GM20431 (cell line): ENCODE results near the gene MICALL2.
"Not testable (repeated sequence)": the region's sequence is repeated elsewhere in the genome, so short reads cannot be mapped to it uniquely, and the experiment has no call there.

Source experiments
- in situ Hi-C: fragments of 300-500 bp; cut with MseI, MboI; formaldehyde crosslinking; loops from one replicate; pipeline ENCODE4 v1.15.0; 2020; ENCODE audit warnings: low sequenced_read_pairs; ENCODE audit not compliant: unreplicated experiment

Gene MICALL2

GRCh38 chr7:1450987-1451386, 8.3 kb downstream of the MICALL2 start:
- in situ Hi-C loops, result no loop called here

GRCh38 chr7:1450431-1450830, 8.8 kb downstream of the MICALL2 start:
- in situ Hi-C loops, result no loop called here

- in situ Hi-C loops, result no loop called here
These were observed 9.3 kb downstream of the MICALL2 start for GRCh38 chr7:1449951-1450350.

- in situ Hi-C loops, result no loop called here
These were observed 9.8 kb downstream of the MICALL2 start for GRCh38 chr7:1449501-1449900.

- in situ Hi-C loops, result no loop called here
These were observed 10.3 kb downstream of the MICALL2 start for GRCh38 chr7:1448958-1449357.

DNA sequence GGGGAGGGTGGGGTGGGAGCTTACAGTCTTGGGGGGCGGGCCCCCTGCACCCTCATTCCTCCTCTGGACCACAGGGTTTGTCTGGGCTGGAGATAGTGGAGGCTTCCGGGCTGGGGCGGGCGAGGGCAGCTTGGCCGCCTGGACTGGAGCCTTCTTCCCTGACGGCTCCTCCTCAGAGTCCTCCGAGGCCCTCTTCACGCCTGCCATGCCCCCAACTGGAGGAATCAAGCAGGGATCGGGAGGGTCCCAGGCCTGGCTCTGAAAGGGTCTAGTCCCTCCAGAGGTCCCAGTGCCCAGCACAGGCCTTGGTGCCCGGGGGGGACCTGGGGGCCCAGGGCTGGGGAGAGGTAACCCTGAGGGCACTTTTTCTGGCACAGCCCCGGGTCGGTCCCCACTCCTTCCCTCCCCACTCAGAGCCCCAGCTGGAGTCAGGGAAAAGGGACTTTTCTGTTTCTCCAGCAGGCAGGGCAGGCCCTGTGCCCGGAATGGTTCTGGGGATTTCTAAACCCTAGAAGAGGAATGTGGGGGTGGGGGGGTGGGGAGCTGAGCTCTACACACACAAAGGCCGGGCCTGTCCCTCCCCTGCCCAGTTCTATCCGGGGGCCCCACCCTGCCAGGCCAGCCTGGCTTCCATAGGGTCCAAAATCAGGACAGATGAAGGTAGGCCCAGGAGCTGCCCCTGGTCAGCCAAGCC, 11.6 kb downstream of the MICALL2 start:
- in situ Hi-C loops, result no loop called here

DNA sequence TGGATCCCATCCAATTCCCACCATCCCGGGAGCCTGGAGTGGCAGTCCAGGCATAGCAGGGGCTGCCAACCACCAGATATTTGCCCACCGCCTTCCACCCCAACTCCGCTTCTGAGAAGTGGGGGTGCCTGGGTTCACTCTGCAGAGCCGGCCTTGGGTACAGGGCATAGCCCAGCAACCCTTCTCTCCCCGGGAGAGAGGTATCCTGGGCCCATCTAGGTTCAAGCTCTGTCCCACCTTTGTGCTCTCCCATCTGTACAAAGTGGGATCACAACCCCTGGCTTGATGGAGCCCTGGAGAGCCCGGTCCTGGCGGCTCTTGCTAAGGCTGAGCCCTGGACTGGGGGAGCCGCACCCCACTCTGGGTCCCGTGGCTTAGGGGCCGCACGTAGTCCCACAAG, 12.2 kb downstream of the MICALL2 start:
- in situ Hi-C loops, result no loop called here

- in situ Hi-C loops, result no loop called here
These were observed 12.6 kb downstream of the MICALL2 start for GRCh38 chr7:1446620-1447032.

GRCh38 chr7:1446026-1446425, 13.2 kb downstream of the MICALL2 start:
- in situ Hi-C loops, result not testable (repeated sequence)

- in situ Hi-C loops, result no loop called here
These were observed 13.9 kb downstream of the MICALL2 start for GRCh38 chr7:1445341-1445740.

DNA sequence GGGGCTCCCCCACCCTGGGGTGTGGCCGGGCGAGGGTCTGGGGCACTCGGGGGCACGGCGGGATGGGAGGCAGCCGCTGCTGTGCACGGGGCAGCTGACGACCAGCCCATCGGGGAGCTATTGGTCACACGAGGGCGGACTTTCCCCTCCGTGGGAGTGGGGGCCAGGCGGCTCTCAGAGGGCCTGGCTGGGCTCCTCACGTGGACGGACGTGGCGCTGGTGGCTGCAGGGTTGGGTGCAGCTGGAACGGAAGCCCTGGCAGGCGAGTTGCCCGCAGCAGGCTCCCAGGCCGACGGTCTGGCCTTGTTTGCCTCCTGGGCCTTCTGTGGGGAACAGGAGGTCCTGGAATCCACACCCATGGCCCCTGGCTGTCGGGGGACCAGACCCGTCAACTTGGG, 14.3 kb downstream of the MICALL2 start:
- in situ Hi-C loops, result no loop called here

DNA sequence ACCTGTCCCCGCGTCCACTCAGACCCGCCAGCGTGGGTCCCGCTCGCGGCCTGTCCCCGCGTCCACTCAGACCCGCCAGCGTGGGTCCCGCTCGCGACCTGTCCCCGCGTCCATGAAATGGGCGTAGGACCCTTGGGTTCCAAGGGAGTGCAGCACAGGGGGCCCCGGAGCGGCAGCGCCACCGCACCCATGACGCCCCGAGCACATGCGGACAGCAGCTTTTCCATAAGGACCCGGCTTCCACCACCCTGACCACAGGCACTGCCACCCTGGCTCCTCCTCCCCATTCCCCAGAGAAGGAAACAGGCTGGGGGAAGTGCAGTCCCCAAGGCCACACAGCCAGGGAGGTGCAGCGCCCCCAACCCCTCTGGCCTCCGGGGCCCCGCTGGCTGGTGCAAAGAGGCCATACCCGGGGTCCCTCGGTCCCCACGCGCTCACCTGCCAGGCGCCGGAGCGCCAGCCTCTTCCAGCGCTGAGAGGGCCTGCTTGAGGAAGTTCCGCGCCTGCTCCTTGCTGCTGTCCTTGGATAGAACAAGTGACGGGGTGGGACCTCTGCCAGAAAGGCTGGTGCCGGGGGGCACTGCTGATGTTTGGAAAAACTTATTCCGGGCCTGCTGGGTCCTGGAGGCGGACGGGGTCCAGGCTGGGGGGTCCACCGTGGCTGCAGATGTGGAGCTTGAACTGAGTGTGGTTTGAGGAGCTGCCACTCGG, 14.9 kb downstream of the MICALL2 start:
- in situ Hi-C loops, result no loop called here

- in situ Hi-C loops, result not testable (repeated sequence)
These were observed 15.6 kb downstream of the MICALL2 start for GRCh38 chr7:1443587-1444200.

DNA sequence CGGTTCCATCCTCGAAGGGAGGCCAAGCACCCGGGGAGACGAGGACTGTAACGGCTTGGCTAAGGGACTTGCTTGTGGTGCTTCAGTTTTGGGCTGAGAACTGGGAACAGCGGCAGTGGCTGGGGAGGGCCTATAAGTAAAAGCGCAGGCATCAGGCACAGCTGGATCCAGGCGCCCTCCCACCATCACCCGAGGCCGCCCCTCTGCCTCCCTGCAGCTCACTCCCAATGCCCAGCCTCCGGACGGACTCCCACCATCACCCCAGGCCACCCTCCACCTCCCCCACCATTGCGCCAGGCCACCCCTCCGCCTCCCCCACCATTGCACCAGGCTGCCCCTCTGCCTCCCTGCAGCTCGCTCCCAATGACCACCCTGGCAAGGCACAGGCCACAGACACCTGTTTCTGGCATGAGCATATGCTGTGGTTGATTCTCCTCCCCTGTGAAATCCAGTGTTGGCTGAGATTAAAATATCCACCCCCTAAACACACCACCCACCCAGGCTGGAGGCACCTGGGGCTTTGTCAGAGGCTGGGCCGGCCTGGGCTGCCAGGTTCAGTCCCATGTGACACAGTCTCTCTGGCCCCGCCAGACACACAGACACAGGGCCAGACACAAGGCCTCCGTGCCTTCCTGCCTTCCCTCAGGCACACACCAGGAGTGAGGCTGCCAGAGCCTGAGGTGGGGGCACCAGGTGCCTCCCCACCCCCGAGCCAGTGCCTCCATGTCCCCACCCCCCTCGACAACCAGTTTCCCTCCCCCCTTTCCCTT, 16.7 kb downstream of the MICALL2 start:
- in situ Hi-C loops, result no loop called here

DNA sequence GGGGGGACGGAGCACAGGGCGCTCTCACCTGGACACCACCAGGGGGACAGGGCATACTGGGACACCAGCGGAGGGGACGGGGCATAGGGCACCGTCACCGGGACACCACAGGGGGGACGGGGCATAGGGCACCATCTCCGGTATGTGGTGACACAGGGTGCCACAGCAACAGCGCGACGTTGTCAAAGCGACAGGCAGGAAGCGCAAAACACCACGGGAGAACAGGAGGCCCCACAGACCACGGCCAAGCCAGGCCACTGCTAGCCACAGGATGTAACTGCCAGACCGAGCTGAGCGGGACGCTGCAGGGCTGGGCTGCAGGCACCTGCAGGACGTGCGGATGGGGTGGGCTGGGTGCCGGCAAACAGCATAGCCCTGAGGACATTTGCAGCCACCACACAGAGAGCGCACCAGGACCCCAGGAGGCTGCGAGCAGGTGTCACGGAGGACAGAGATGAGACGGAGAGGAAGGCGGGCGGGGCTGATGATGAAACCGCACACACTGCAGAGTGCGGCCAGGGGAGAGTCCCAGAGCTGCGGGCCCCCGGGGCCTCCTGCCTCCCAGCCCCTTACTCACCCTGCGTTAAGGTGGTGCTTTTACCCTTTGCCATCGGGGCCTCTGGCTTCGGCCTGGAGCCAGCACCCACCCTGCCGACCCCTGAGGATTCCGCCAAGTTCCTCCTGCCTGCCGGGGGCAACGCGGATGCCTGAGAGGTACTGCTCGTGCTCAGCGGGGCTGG, 17.5 kb downstream of the MICALL2 start:
- in situ Hi-C loops, result no loop called here

GRCh38 chr7:1440620-1441019, 18.6 kb downstream of the MICALL2 start:
- in situ Hi-C loops, result no loop called here

- in situ Hi-C loops, result no loop called here
These were observed 19.6 kb downstream of the MICALL2 start for GRCh38 chr7:1439373-1440363.

GRCh38 chr7:1438821-1439220, 20.4 kb downstream of the MICALL2 start:
- in situ Hi-C loops, result no loop called here

DNA sequence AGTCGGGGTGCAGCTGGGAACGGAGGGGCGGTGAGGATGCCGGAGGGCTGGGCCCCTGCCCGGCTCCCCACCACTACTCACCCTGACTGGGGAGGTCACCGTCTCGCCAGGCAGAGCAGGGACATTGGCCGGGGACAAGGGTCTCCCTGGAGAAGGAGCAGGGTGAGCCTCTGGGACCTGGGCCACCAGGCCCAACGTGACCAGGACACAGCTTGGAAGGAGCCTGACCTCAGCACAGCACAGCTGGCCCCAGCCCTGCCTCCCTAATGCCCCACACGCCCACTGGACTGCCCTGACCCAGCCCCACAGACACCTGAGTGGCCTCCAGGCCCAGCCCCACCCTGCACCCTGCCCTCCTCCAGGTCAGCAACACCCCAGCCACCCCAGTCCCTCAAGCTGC, 21.1 kb downstream of the MICALL2 start:
- in situ Hi-C loops, result no loop called here
